SKM-1 treated with dmso at 0.1 percent for 144 hours (cell line): Measurements from ENCODE around the gene OSBPL10.
"Not testable (repeated sequence)": the region's sequence is repeated elsewhere in the genome, so short reads cannot be mapped to it uniquely, and the experiment has no call there.

Source experiments
- DNase-seq: peaks from one replicate; lab custom pipeline; 2025; ENCODE audit not compliant: unreplicated experiment; lab: John Stamatoyannopoulos, UW

Gene OSBPL10

DNA sequence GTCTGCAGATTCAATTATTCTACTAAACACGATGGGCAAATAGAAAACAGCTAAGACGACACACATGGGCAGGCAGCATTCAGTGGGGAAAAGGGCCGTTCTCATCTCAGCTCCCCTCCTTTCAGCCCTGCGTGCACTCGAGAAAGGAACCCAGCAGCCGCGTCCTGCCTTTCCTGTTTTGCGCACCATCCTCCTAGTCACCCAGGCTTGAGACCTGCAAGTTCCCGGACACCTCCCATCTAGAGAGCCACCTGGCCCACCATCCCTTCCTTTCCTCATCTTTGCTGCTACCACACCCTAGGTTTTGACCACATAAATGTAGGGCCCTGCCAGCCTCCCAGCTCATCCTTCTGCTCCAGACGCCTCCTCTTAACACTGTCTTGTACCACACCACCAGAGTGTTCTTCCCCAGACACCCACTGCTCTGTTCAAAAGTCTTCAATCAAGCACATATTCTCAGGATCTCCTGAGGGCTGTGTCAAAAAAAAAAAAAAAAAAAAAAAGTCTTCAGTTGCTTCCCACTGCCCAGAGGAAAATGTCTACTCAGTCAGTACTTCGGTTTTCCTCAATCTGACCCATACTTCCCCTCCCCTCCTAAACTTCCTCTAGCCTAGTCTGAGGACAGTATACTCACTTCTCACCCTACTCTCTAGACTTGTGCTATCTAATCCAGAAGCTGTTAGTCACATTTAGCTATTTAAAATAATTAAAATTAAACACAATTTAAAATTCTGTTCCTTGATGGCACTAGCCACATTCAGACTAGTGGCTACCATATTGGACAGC is 266.4 kb downstream of the OSBPL10 start:
- peak; percentile 26 for DNase-seq

DNA sequence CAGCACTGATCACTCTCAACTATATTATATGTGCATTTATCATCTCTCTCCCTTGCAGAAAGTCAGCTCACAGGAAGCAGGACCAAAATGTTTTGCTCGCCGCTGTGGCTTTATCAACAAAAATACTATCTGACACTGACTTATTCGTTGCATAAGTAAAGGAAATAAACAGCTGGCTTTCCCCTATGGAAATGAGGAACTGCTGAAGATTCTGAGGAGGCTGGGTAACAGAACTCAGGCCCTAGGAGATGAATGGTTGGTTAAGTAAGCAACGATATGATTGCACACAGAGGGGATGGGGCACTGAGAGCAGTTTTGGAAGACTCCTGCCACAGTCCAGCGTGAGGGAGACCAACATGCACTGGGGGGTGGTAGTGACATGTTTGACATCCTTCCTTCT is 267.2 kb downstream of the OSBPL10 start:
- peak; percentile 76 for DNase-seq

DNA sequence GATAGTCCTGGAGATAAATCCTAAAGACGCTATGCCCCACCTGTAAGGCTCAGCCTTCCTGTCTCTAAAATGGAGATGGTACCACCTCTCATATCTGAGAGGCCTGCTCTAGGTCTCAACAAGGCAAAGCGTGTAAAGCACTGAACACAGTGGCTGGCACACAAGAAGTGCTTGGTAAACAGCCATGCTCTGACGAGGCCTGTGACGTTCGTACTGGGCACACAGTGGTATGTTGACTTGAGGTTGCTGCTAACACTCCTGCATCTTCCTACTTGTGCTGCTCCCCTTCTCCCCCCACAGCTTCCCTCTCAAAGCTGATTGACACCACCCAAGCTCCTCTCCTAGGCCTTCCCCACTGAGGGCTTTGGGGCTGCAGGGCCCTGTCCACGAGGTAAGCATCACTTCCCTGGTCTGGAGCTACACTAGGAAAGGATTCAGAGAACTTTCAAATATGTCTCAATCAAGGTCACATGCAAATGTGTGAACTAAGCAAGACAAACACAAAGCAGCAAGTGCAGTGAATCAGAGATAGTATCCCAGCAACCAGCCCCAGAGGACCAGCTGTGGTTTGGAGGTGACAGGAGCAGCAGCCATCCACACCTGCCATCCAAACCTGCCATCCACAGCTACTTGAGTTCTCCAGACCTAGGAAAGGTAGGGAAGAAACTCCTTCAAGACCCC is 270.8 kb downstream of the OSBPL10 start:
- DNase-seq, result no peak

DNA sequence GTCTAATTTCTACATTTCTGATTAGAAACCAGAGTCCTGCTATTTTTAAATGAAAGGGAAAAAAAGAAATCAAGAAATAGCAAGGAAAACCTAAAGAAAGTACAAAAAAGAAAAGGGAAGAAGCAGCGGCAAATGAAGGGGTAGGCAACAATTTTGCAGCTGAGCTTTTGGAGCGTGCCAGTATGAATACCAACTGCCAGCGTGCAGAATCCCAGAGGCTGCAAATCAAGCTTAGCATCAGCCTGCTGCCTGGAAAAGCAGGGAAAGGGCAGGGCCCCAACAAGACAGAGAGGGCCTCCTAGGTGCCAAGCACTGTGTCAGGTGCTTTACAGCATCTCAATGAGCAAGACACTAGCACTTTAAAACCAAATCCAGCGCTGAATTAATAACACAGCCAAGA is 271.5 kb downstream of the OSBPL10 start:
- DNase-seq, result no peak

DNA sequence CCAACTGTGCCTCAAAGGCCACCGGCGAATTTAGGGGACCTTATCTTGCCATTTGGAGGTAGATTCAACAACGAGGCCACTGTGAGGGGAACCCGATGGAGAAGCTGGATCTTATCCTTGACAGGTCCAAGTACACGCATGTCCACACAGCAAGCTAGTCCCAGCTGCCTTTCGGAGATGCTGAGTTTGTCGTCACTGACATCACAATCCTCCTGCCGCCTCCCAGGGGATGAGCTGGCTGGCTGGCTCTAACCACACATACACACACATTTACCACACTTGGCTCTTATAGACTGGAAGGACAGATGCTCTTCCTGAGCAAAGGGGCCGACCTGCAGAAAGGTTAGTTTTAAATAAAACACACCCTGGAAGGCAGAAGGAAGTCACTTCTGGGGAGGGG is 272.1 kb downstream of the OSBPL10 start:
- DNase-seq, result no peak

DNA sequence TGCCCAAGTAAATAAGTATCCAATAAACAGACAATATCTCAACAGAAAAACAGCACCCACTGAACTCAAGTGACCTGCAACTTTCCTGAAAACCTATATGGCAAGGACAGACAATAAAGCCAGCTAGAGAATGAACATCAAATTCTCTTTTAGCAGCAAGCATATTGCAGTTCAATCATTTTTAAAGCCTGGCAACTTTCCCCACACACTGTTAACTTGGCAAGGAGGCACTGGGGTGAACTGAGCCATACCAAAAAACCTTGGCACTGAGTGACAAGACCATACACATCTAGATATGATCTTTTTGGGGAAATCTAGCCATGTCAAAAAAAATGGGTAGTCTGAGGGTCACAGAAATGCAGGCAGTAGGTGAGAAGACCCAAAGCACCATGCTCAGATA is 273.8 kb downstream of the OSBPL10 start:
- DNase-seq, result no peak

DNA sequence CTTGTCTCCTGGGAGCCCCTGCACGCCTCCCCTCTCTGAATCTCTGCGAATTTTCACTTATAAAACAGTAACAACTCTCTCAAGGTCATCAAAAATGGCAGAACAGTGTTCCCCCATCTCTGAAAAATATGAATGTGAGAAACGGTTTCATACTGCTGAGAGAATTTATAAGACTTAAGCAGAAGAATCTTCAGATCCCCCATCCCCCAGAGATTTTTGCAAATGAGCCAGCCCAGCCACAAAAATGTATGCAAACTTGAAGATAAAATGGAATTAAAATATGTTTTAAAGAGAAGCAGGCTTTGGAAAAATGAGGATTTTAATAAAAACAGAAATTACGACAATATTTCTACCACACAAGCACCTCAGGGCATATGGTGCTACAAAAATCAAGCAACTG is 275.3 kb downstream of the OSBPL10 start:
- DNase-seq, result no peak

DNA sequence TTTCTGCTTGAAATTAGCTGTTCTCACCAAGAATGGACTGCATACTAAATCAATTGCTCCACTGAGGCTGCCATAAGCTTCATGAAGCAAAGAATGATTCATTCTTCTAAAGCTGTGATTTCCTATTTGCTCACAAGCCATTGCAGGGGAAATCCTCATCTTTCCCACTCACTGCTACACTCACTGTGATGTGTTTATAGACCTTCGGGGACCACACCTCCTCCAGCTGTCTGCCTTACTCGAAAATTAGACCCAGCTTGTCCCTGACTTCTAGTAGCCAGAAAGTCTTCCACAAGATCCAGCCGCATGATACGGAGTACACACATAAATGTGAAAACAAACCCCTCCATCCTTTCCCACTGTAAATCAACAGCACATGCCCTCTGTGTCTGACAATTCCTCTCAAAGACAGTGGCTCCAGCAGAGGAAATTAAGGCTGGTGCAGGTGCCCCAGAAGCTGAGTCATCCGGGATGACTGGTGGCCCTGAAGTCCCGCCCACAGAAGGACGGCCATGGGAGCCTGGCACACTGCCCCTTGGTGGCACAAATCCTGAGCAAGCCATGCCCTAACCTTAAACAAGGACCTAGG is 276.4 kb downstream of the OSBPL10 start:
- DNase-seq, result no peak

DNA sequence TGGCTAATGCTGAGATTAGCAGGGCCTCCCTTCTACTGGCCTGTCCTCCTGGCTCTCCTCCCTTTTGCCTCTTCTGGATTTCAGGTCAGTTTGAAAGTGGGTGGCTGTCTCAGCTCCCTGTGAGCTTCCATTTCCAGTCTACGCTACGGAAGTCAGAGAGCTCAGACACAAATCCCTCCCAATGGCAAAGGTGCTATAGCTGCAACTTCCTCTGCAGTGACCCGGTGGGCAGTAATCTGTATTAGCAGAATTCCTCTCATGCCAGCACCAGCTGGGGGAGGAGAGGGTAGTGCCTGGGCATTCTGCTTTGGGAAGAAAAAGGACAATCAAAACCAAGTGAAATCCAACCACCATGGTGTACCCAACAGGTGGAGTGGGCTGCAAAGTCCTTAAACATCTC is 276.9 kb downstream of the OSBPL10 start:
- no peak for DNase-seq

DNA sequence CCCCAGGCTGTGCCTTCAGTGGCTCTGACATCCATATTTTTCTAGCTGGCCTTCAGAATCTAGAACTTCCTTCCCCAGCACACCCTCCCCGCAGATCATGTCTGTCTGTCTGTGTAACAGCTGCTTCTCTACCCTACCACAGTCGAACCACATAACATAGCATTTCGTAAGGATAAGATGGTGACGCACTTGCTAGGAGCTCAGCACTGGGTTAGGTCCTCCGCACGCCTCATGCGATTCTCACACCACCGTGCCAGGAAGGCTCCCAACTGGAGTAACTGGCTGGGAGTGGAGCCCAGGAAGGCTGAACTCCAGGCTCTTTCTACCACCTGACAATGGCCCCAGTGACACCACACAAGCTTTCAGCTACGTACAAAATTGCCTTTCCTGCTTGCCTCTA is 279.8 kb downstream of the OSBPL10 start:
- DNase-seq, result no peak

DNA sequence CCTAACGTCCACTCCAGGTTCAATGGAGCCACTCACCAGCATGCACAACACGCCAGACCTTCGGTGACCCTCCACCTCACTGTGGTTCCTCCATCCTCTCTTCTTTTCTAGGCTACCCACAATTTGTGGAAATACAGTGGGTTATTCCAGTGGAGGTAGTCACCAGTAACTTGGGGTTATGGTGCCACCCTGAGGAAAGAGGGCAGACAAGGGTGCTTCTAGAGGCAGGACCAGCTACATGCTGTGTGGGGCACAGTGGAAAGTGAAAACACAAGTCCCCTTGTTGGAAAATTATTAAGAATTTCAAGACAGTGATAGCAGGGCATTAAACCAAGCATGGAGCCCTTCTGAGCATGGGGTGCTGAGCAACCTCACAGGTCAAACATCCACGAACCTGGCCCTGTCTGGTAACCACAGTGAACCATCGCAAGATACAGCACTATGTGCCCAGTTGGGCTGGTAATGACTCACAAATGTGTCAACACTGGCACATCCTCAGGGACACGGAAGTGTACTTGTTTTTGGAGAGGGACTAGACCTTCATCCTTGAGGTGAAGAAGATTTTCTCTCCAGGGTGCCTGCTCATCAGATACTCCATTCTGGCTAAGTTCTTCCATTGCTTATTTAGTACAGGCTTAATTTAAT is 281.6 kb downstream of the OSBPL10 start:
- no peak for DNase-seq

DNA sequence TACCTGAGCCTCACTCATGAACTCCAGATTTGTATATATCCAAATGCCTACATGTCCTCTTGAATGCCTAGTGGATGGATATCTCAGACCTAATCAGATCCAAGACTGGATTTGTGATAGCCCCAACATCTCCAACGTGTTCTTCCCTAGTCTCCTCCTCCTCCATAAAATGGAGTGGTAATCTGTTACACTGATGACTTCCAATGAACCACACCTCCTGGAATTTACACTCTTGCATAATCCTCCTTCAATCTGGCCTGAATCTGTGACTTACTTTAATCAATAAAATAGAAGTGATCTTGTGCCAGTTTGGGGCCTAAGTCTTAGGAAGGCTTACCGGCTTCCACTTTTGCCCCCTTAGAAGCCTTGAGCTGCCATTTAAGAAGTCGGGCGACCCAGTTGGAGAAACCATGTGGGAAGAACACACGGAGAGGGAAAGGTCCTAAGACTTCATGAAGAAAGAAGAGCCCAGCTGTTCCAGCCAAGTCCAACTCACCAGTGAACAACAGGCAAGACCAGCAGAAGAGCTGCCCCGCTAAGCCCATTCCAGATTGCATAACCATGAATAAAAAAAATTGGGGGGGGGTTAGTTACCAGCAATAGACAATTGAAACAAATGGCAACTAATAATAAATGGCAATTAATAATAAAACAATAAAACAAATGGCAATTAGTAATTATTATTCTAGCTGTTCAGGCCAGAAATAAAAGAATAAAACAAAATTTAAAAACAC is 284.1 kb downstream of the OSBPL10 start:
- no peak for DNase-seq

DNA sequence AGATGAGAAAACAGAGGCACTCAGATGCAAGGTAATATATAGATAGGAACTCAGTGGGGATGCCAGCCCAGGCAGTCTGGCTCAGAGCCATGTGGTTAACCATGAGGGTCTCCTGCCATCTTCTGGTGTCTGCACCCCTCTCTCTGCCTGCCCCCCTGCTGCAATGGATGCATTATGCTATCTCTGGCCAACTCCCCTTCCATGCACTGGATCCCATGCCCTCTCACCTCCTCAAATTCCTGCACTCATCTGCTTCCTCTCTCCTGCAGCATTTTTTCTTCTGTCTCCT is 285.1 kb downstream of the OSBPL10 start:
- no peak for DNase-seq

DNA sequence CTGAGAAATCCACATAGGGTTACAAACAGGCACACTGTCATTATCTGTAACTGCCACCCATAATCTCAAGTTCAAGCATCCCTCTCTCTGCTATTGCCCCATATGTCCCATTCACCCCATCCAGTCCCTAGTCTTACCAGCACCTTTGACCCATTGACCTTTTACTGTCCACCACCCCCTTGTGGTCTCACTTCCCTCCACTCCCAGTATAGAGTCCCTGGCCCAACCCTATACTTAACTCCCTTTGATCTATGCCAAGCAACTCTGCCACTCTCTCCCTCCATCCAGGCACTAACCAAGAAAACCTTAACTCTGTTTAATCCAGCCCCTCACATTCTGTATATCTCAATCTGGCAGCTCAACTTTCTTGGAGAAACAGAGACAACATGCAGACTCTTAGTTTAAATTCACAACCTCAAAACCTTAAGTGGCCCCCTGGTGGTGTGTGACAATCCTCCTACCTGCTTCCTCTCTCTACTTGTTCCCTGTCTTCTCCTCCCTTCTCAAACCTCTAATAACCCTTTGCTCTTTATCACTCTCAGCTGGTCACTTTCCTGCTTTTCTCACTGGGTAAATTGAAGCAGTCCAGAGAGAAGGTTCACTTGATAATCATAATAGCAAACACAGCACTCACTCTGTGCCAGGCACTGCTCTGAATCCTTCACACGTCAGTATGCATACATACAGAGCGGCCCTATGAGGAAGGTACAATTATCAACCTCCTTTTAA is 285.6 kb downstream of the OSBPL10 start:
- DNase-seq, result peak; percentile 46

DNA sequence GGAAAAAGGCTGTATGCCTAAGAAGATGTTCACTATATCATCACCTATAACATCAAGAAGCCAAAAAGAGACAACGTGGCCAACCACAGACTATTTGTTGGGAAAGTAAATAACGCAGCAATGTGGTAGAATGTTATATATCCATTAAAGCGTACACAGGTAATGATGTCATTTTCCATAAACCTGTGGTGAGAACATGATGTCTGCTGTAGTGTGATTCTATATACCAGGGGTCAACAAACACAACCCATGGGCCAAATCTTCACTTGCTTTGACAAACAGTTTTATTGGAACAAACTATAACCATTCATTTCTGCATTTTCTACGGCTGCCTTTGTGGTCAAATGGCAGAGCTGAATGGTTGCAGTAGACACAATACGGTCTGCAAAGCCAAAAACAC is 287.7 kb downstream of the OSBPL10 start:
- DNase-seq, result no peak

DNA sequence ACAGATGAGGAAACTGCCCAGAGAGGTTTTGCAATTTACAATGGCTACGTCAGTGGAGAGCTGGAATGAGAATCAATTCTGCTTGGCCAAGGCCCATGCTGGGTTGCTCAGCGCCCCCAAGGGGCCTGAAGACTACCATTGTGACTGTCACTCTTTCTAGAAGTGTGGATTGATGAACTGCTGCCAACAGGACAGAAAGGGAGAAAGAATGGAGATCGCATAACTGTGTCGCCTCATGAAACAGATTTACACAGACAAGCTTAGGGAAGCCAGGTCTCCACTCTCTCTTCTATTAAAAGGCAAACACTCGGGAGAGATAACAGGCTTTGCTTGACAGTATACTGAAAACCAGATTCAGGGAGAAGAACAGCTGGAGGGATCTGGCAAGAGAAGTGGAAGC is 288.3 kb downstream of the OSBPL10 start:
- peak; percentile 2 for DNase-seq

DNA sequence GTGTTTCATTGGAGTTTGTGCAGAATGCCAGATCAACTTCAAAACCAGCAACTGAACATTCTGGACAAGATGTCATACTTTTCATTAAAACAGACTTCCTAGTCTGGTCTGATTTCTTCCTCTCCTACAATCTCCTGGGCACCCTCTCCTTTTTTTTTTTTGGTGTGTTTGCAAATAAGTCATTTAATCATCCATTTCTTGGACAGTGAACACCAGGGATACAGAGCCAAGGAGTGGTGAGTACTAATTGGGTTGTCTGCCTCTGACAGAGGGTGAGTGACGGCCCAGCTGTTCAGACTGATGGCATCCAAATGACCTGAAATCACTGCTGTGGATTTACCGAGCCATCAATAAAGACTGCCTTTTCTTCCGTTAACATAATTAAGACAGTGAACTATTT is 290.3 kb downstream of the OSBPL10 start:
- no peak for DNase-seq

DNA sequence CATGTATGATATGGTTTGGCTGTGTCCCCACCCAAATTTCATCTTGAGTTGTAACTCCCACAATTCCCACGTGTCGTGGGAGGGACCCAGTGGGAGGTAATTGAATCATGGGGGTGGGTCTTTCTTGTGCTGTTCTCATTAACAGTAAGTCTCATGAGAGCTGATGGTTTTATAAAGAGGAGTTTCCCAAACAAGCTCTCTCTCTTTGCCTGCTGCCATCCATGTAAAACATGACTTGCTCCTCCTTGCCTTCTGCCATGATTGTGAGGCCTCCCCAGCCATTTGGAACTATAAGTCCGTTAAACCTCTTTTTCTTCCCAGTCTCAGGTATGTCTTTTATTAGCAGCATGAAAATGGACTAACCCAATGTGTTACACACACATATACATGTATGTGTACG is 291.5 kb downstream of the OSBPL10 start:
- not testable (repeated sequence) for DNase-seq

DNA sequence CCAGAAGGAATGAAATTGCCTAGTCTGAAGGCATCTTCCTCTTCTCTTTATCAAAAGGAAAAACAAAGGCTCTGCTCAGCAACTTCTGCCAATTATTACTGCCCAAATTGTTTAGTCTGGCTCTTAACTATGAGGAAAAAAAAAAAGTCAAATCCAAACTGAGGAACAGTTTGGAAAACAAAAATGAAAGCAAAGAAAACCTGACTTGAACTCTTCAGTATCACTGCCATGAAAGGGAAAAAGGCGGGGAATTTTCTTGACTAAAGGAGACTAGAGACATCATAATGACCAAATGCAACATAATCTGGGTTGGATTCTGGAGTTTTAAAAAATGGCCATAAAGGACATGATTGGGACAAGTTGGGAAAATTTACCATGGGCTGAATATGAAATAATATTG is 292.1 kb downstream of the OSBPL10 start:
- no peak for DNase-seq

DNA sequence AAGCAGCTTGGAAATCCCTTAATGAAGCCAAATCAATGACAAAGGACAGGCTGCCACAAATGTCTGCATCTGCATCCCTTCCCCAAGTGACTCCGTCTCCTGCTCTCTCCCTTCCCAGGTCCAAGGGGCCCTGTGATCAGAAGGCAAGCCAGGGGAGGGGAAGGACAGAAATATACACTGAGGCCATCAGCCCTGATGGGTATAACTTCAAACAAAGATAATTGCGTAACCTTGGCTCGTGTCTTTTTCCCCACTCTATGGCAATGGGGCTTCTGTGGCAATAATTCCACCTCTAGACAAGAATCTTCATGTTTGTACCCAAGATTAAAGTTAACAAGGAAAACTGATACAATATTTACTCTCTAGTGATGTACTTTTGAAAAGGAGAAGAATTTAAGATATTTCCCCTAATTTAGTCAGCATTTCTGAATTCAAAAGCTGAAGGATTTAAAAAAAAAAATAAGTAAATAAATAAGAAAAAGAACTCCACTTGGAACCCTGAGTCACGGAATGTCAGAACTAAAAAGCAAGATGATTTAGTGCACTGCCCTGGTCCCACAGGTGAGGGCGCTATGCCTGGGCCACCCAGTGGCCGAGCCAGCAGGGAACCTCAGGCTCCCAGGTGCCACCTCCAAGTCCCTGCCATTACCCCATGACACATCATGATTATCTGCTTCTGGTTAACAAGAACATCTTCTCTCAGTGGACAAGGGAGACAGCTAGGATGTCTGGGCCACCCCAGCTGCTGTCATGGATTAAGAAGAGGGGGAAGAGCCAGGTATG is 293.9 kb downstream of the OSBPL10 start:
- no peak for DNase-seq
